GM12873 (cell line): ENCODE data around the gene S100A8.
A peak's percentile ranks its signal among the peaks of the same experiment; 100 is the strongest.

Experiments used
- CTCF ChIP-seq: IDR thresholded peaks from 2 replicates; pipeline ENCODE4 v1.5.1; 2012; ENCODE audit warnings: low read depth, mild to moderate bottlenecking, moderate library complexity, low read length, control low read depth; ENCODE audit not compliant: insufficient read depth; ENCODE audit errors: missing control alignments

Gene S100A8

DNA sequence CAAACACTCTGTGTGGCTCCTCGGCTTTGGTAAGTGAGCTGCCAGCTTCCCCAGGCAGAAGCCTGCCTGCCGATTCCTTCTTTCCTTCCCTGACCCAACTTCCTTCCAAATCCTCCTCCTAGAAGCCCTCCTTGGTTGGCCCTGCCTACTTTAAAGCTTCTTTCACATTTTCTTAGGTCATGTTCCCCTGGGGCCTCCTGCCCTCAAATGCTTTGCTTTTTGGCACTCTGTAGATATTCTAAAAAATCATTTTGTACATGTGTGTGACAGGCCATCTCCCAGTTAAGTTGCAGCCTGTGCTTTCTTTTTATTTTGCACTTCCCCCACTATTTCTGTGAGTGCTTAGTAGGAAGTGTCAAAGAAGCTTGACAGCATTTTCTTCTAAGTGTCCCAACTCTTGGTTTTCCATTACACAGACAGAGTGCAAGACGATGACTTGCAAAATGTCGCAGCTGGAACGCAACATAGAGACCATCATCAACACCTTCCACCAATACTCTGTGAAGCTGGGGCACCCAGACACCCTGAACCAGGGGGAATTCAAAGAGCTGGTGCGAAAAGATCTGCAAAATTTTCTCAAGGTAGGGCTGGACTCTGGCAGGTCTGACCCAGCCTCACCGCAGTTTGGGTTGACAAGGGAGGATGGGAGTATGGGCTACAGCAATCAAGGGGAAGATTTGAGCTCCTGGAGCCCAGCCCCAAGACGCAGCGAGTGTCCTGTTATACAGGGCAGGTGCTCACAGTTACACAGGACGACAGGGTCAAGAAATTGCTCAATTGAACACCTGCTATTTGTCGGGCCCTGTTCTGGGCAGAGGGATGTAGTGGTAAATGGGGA is 32.8 kb downstream of the S100A8 start, which contains the start of gene S100A9:
TSS of gene S100A9 (plus strand) at position 2 of the 838 bp plus-strand sequence. CDS start at position 432, 430 bp downstream.
- TF ChIP-seq CTCF: no peak

GRCh38 chr1:153357076-153357852 is 33.6 kb downstream of the S100A8 start:
- no peak for TF ChIP-seq CTCF

DNA sequence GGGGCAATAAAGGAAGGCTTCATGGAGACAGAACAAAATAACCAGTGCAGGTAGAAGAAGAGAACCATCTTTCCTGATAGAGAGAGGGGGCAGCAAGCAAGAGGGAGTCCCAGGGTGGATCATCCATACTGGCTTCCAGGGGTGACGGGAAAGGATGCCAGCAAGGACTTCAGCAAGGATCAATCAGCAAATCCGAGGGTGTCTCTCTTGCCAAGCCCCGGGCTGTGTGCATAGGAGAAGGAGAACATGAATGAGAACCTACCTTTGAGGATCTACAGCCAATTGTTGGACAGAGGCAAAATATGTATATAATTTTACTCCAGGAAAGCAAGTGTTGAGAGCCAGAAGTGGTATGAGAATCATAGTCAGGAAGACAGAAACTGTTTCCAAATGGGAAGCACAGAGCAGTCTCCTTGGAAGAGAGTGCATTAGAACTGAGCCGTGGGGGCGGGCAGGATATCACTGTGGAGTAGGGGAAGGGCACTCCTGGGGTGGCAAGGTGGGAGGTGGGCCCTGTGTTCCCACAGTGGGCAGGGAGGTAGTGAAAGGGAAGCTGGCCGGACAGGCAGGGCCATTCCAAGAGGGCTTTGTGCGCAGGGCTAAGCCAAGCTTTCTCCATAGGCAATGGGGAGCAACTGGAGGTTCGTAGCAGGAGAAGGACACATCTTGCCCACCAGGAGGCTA is 34.3 kb downstream of the S100A8 start:
- TF ChIP-seq CTCF: no peak

DNA sequence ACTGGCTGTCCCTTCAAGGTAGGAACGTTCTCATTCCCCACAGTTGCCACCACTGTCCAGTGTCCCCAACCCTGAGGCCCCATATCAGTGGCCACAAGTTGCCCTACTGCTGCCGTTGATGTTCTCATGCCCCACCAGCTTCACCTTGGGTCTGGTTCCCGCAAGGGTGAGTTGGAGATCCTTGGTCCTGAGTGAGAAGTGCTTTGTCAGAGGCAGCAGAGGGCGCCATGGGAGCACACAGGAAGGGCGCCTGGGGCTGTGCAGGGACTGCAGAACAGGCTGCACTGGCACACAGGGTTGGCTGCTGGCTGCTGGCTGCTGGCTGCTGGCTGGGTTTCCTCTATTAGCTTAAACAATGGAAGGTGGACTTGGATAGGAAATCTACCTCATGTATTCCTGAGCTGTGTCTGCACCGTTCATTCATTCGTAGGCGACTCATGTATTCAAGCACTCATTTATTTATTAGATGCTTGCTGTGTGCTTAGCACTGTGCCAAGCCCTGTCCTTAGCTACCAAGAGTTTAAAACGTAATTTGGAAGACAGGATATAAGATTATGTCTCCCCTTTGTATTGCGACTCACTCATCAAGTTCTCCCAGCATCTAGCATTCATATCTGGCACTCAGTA is 35.3 kb downstream of the S100A8 start:
- peak; percentile 79 for TF ChIP-seq CTCF

- TF ChIP-seq CTCF: peak; percentile 9
Observed at GRCh38 chr1:153354515-153355193, 36.2 kb downstream of the S100A8 start.

GRCh38 chr1:153353226-153353947 is 37.5 kb downstream of the S100A8 start:
- peak; percentile 62 for TF ChIP-seq CTCF
